H1 (cell line): ENCODE measurements around the gene GAS7. TPM values are rescaled to one million over a fixed set of nuclear protein-coding genes. Genes with fewer than 3 reads are reported as not detected.

Source experiments
- CTCF ChIA-PET: fragments of 300-600 bp; sonication (Branson Sonifier 250); formaldehyde crosslinking; loops from one replicate; lab custom pipeline; 2021; ENCODE audit not compliant: partially characterized antibody; lab: Charles Lee
- POLR2A ChIA-PET: fragments of 300-600 bp; sonication (Branson Sonifier 250); formaldehyde crosslinking; loops from one replicate; lab custom pipeline; 2021; ENCODE audit warnings: inconsistent platforms; ENCODE audit not compliant: partially characterized antibody; lab: Charles Lee
- DNase-seq, 2 experiments: peaks; one replicate each; pipeline versions ENCODE4 v3.0.0 to v3.0.0-alpha.2; 2010 to 2022; ENCODE audit warnings: low spot score in 2 of 2, low read depth in 1 of 2, mixed read lengths in 1 of 2
- FAIRE-seq: peaks from 2 replicates; lab custom pipeline; 2011; peaks lifted over from hg19 to GRCh38; lab: Jason Lieb, UNC
- H2AFZ ChIP-seq: 2 replicates; pipeline ENCODE4 v1.8.1; 2012; ENCODE audit warnings: low read length, inconsistent platforms
- H2AK5ac ChIP-seq: 2 replicates; pipeline ENCODE4 v1.6.1; 2013; ENCODE audit warnings: low read depth, low read length
- H2BK120ac ChIP-seq: replicated peaks from 2 replicates; pipeline ENCODE3; 2013; ENCODE audit warnings: low read depth, low read length, inconsistent platforms
- H2BK12ac ChIP-seq: 2 replicates; pipeline ENCODE4 v1.6.1; 2013; ENCODE audit warnings: low read depth, low read length
- H2BK15ac ChIP-seq: 2 replicates; pipeline ENCODE4 v1.6.1; 2013; ENCODE audit warnings: low read length
- H2BK20ac ChIP-seq: 2 replicates; pipeline ENCODE4 v1.6.1; 2013; ENCODE audit warnings: low read length
- H2BK5ac ChIP-seq: 2 replicates; pipeline ENCODE4 v1.6.1; 2013; ENCODE audit warnings: low read depth, low read length
- H3K14ac ChIP-seq: 2 replicates; pipeline ENCODE4 v1.6.1; 2013; ENCODE audit warnings: inconsistent platforms; ENCODE audit not compliant: insufficient read length
- H3K18ac ChIP-seq: 2 replicates; pipeline ENCODE4 v1.6.1; 2013; ENCODE audit warnings: low read length; ENCODE audit errors: extremely low read depth
- H3K23ac ChIP-seq: 2 replicates; pipeline ENCODE4 v1.6.1; 2013; ENCODE audit warnings: inconsistent platforms; ENCODE audit not compliant: insufficient read length
- H3K23me2 ChIP-seq: 2 replicates; pipeline ENCODE4 v1.6.1; 2013; ENCODE audit warnings: low read depth, low read length
- H3K27ac ChIP-seq: 2 replicates; pipeline ENCODE4 v1.6.1; 2011; ENCODE audit warnings: low read depth, low read length, inconsistent platforms
- H3K27me3 ChIP-seq, 4 experiments: replicated peaks in 1 of 4; 1 replicate in 1 of 4; 2 replicates in 3 of 4; pipeline versions ENCODE4 v1.6.1 to v1.8.1; 2011 to 2013; ENCODE audit warnings: low read length in 3 of 4, mild to moderate bottlenecking in 3 of 4, inconsistent platforms in 2 of 4, mixed read lengths in 2 of 4, moderate library complexity in 1 of 4; ENCODE audit not compliant: control insufficient read depth in 3 of 4, insufficient read depth in 3 of 4; ENCODE audit errors: extremely low read depth in 1 of 4
- H3K36me3 ChIP-seq, 4 experiments: 2 replicates each; pipeline versions ENCODE4 v1.6.1 to v1.8.1; 2011 to 2013; ENCODE audit warnings: mild to moderate bottlenecking in 4 of 4, low read length in 3 of 4, moderate library complexity in 2 of 4, control low read depth in 1 of 4, inconsistent platforms in 1 of 4; ENCODE audit not compliant: insufficient read depth in 4 of 4, control insufficient read depth in 2 of 4
- H3K4ac ChIP-seq: replicated peaks from 2 replicates; pipeline ENCODE3; 2013; ENCODE audit warnings: low read length, low read depth, mixed read lengths, inconsistent platforms; ENCODE audit not compliant: insufficient read length
- H3K4me1 ChIP-seq, 4 experiments: replicated peaks in 1 of 4; 1 replicate in 1 of 4; 2 replicates in 3 of 4; pipeline versions ENCODE4 v1.6.1 to v1.8.1; 2011 to 2013; ENCODE audit warnings: low read length in 3 of 4, inconsistent platforms in 2 of 4, mixed read lengths in 1 of 4; ENCODE audit not compliant: insufficient read depth in 4 of 4, control insufficient read depth in 3 of 4
- H3K4me2 ChIP-seq, 2 experiments: 2 replicates each; pipeline versions ENCODE4 v1.6.1 to v1.8.1; 2011 to 2013; ENCODE audit warnings: low read depth in 2 of 2, low read length in 2 of 2, control low read depth in 1 of 2, inconsistent platforms in 1 of 2, mild to moderate bottlenecking in 1 of 2; ENCODE audit not compliant: insufficient read depth in 1 of 2
- H3K4me3 ChIP-seq, 4 experiments: fragments of 200-600, 300-600 bp in 1 of 4; sonication (generic), shearing (Covaris generic), sonication (Bioruptor Twin) in 1 of 4; 2 replicates each; pipeline versions ENCODE4 v1.5.1 to v1.8.1; 2011 to 2016; ENCODE audit warnings: low read length in 4 of 4, low read depth in 3 of 4, control low read depth in 2 of 4, inconsistent platforms in 2 of 4, mild to moderate bottlenecking in 2 of 4, mixed read lengths in 1 of 4, moderate library complexity in 1 of 4; ENCODE audit not compliant: insufficient read depth in 2 of 4; ENCODE audit errors: extremely low read depth in 1 of 4
- H3K56ac ChIP-seq: replicated peaks from 2 replicates; pipeline ENCODE3; 2013; ENCODE audit warnings: low read depth, mild to moderate bottlenecking, mixed read lengths, low read length, inconsistent platforms; ENCODE audit not compliant: insufficient read length
- H3K79me1 ChIP-seq: 2 replicates; pipeline ENCODE4 v1.6.1; 2013; ENCODE audit warnings: low read depth, low read length, control low read depth
- H3K79me2 ChIP-seq, 2 experiments: 2 replicates each; pipeline versions ENCODE4 v1.6.1 to v1.8.1; 2012 to 2013; ENCODE audit warnings: low read length in 2 of 2, mild to moderate bottlenecking in 2 of 2, inconsistent platforms in 1 of 2; ENCODE audit not compliant: insufficient read depth in 2 of 2, control insufficient read depth in 1 of 2
- H3K9ac ChIP-seq, 4 experiments: replicated peaks in 1 of 4; 1 replicate in 1 of 4; 2 replicates in 3 of 4; pipeline versions ENCODE4 v1.6.1 to v1.8.1; 2011 to 2013; ENCODE audit warnings: low read depth in 3 of 4, low read length in 3 of 4, control low read depth in 2 of 4, mild to moderate bottlenecking in 2 of 4, moderate library complexity in 2 of 4, inconsistent platforms in 1 of 4; ENCODE audit errors: extremely low read depth in 1 of 4
- H3K9me3 ChIP-seq, 2 experiments: 2 replicates each; pipeline versions ENCODE4 v1.6.1 to v1.8.1; 2012 to 2013; ENCODE audit warnings: mild to moderate bottlenecking in 2 of 2, moderate library complexity in 2 of 2, control low read depth in 1 of 2, inconsistent platforms in 1 of 2, low read depth in 1 of 2, low read length in 1 of 2, mixed read lengths in 1 of 2; ENCODE audit not compliant: insufficient read depth in 2 of 2
- H4K20me1 ChIP-seq, 2 experiments: replicated peaks in 1 of 2; 2 replicates each; pipeline versions ENCODE3 to v1.8.1; 2011 to 2013; ENCODE audit warnings: inconsistent platforms in 2 of 2, low read length in 2 of 2, mild to moderate bottlenecking in 1 of 2; ENCODE audit not compliant: insufficient read depth in 2 of 2, control insufficient read depth in 1 of 2
- H4K5ac ChIP-seq: 2 replicates; pipeline ENCODE4 v1.6.1; 2013; ENCODE audit warnings: low read length, low read depth, mixed read lengths, inconsistent platforms; ENCODE audit not compliant: insufficient read length
- H4K8ac ChIP-seq: 2 replicates; pipeline ENCODE4 v1.8.0; 2013; ENCODE audit warnings: mild to moderate bottlenecking, moderate library complexity, low read length, inconsistent platforms; ENCODE audit not compliant: insufficient read depth; ENCODE audit errors: extremely low read depth
- H4K91ac ChIP-seq: replicated peaks from 2 replicates; pipeline ENCODE3; 2013; ENCODE audit warnings: low read length, mixed read lengths, inconsistent platforms; ENCODE audit not compliant: insufficient read length
- HDAC2 ChIP-seq, 2 experiments: fragments of 300-600 bp in 1 of 2; sonication (generic) in 1 of 2; IDR thresholded peaks; 2 replicates each; pipeline ENCODE4 v1.6.1; 2011 to 2012; ENCODE audit warnings: low read depth in 2 of 2, low read length in 2 of 2, mild to moderate bottlenecking in 2 of 2, moderate library complexity in 2 of 2, borderline replicate concordance in 1 of 2, inconsistent platforms in 1 of 2
- KDM4A ChIP-seq: IDR thresholded peaks from one replicate; pipeline ENCODE4 v1.7.1; 2012; ENCODE audit warnings: low read depth, mild to moderate bottlenecking, moderate library complexity, low read length, inconsistent platforms; ENCODE audit not compliant: severe bottlenecking
- MAX ChIP-seq: IDR thresholded peaks from 2 replicates; pipeline ENCODE4 v1.6.1; 2012; ENCODE audit warnings: inconsistent platforms
- NANOG ChIP-seq: IDR thresholded peaks from 2 replicates; pipeline ENCODE4 v1.6.1; 2011; ENCODE audit warnings: low read length, low read depth, mild to moderate bottlenecking, inconsistent platforms; ENCODE audit not compliant: insufficient read depth, poor library complexity, severe bottlenecking
- TBP ChIP-seq: IDR thresholded peaks from 2 replicates; pipeline ENCODE4 v1.6.1; 2011; ENCODE audit warnings: low read depth, low read length, improper control_type of control experiment
- WGBS, 2 experiments: shearing (Covaris generic) in 1 of 2; methylation state at CpG; one replicate each; pipeline versions ENCODE4 v1.1.6 to v1.1.7; 2013 to 2015; ENCODE audit warnings: low lambda C conversion rate in 2 of 2, mixed read lengths in 2 of 2, inconsistent platforms in 1 of 2, low coverage in 1 of 2, missing lambda C conversion rate in 1 of 2; ENCODE audit not compliant: insufficient replicate concordance in 2 of 2, insufficient coverage in 1 of 2, insufficient read length in 1 of 2; ENCODE audit errors: extremely low coverage in 1 of 2, missing lambda C conversion rate in 1 of 2; 5-methylcytosine and 5-hydroxymethylcytosine counted together
- polyA plus RNA-seq, 7 experiments: library from polyadenylated mRNA; depleted of rRNA in 3 of 7; stranded (reverse) in 5 of 7; unstranded in 2 of 7; fragments of >200 nt in 5 of 7; fragments of 200-250 nt in 2 of 7; gene quantifications; 1 replicate in 5 of 7; 2 replicates in 1 of 7; 4 replicates in 1 of 7; pipeline versions ENCODE4 v1.2.1 to v1.2.3, GENCODE V29; 2011 to 2013; ENCODE audit warnings: missing spikeins in 2 of 7, mixed read lengths in 2 of 7
- total RNA-seq: library from RNA; stranded (reverse); fragmentation: NEBNext Ultra II Directional; extraction: Animal tissue kit (Norgen Biotek cat#: 25700); gene quantifications from 2 replicates; pipeline ENCODE4 v1.2.1, GENCODE V29; 2021
- TF ChIP-seq, protein P1 (sequence below): IDR thresholded peaks from 2 replicates; pipeline ENCODE4 v1.6.1; 2012; ENCODE audit warnings: low read length, inconsistent platforms

The GAS7 gene
- total and polyA plus RNA-seq, 2 of the 8 experiments (the other 6 are each of a cell fraction or from before 2014, with no cell fraction given), result 5.0 to 14.5 TPM

DNA sequence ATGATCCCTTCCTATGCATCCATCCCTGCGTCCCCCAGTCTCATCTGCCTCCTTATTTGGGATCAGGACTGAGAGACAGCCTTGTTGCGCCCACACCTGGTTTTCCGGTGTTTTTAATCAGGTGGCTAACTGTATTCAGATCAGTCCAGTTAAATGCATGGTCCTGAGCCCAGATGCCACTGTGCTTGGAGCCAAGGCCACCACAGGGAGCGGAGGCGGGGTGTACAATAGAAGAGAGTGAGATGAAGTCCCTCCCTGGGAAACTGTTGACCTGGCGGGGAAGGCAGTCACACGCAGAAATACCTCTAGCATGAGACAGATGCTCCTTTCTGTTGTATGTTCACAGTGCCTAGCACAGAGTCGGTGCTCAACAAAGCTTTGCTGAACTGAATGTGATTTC lies 299.6 kb downstream of the GAS7 start:
- Histone ChIP-seq H2BK120ac (no peak overlapping the region), H3K18ac (no peak overlapping the region), H3K79me2 (no peaks in the 10 kb centered on the region), H3K79me1 (no peaks in the 10 kb centered on the region), H2BK20ac (no peak overlapping the region), H3K27ac (no peak overlapping the region), H2BK12ac (no peak overlapping the region), H3K36me3 (no peaks in the 10 kb centered on the region), H3K23me2 (no peaks in the 10 kb centered on the region), H2BK5ac (no peak overlapping the region), H3K4me3 (no peak overlapping the region), H3K9ac (no peak overlapping the region), H3K9me3 (no peaks in the 10 kb centered on the region), H3K23ac (no peak overlapping the region), H4K91ac (no peak overlapping the region), H3K4me2 (no peak overlapping the region; a peak in 1 of 4 replicates), H4K8ac (no peak overlapping the region; the same call in 1 of the 2 replicates), H2BK15ac (no peak overlapping the region), H3K27me3 (no peaks in the 10 kb centered on the region), H3K14ac (no peak overlapping the region)
- FAIRE-seq, result no peak
- POLR2A ChIA-PET, result no interaction called here
- TF ChIP-seq, protein P1, sequence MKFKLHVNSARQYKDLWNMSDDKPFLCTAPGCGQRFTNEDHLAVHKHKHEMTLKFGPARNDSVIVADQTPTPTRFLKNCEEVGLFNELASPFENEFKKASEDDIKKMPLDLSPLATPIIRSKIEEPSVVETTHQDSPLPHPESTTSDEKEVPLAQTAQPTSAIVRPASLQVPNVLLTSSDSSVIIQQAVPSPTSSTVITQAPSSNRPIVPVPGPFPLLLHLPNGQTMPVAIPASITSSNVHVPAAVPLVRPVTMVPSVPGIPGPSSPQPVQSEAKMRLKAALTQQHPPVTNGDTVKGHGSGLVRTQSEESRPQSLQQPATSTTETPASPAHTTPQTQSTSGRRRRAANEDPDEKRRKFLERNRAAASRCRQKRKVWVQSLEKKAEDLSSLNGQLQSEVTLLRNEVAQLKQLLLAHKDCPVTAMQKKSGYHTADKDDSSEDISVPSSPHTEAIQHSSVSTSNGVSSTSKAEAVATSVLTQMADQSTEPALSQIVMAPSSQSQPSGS, result no peak
- TF ChIP-seq HDAC2 (IDR thresholded peaks at IDR 0.05; ENCODE audit: borderline replicate concordance in 1 of 2, low read depth in 2 of 2, low read length in 2 of 2) (no peak), NANOG (no peak), KDM4A (no peak), TBP (no peak), MAX (no peak)
- TF ChIP-seq, all 59 proteins: peak for 0
- no peak for DNase-seq
- Histone ChIP-seq H4K20me1 (no peaks in the 10 kb centered on the region), H3K4ac (no peak overlapping the region), H4K5ac (no peak overlapping the region), H3K4me1 (no peaks in the 10 kb centered on the region), H3K56ac (no peak overlapping the region), H2AFZ (no peak overlapping the region), H2AK5ac (no peak overlapping the region)
- CTCF ChIA-PET, result interaction anchor here (0.6 to 10.8 kb wide), 4 partner anchors 8 to 349 kb away, joined by 3 to 101 read pairs (median 6); no protein-coding TSS in a partner anchor
- WGBS, 2 experiments, result 93% methylated on average over 8 of the region's 8 CpGs; no CpG with 5 or more reads in 1 of the 2 experiments
